K562 (cell line): ENCODE measurements around the gene SH3BP2. TPM values are rescaled to one million over a fixed set of nuclear protein-coding genes. Genes with fewer than 3 reads are reported as not detected.

Experiments
- ATAC-seq: fragments of 200-7000 bp; cut with Tn5 transposase; 3 replicates; pipeline ENCODE4 v1.9.1; 2020; ENCODE audit warnings: moderate library complexity
- BruUV-seq: library from RNA; stranded (reverse); fragments of 400-500 nt; replicated peaks from 2 replicates; lab custom pipeline; 2021; lab: Mats Ljungman, UMichigan
- CTCF ChIA-PET: fragments of 300-600 bp; formaldehyde crosslinking; extraction: SDS; loops from one replicate; lab custom pipeline; 2021; ENCODE audit warnings: low intra/inter-chr PET ratio; lab: Yijun Ruan, JAX
- POLR2A ChIA-PET: fragments of 300-600, 350-650 bp; sonication (Branson Sonifier 250); formaldehyde crosslinking; extraction: SDS; loops from one replicate; lab custom pipeline; 2021; ENCODE audit warnings: antibody characterized with exemption, inconsistent platforms; lab: Yijun Ruan, JAX
- DNase-seq, 4 experiments: peaks; one replicate each; pipeline versions ENCODE4 v3.0.0 to v3.0.0-alpha.2; 2011 to 2018; ENCODE audit warnings: low spot score in 3 of 4, mixed read lengths in 3 of 4; ENCODE audit errors: extremely low read depth in 1 of 4
- FAIRE-seq: peaks from 2 replicates; lab custom pipeline; 2011; peaks lifted over from hg19 to GRCh38; lab: Jason Lieb, UNC
- H2AFZ ChIP-seq: 2 replicates; pipeline ENCODE4 v1.6.0; 2011; ENCODE audit warnings: low read depth, low read length, control low read depth, inconsistent platforms
- H3K27ac ChIP-seq: fragments of 200-600 bp; 3 replicates; pipeline ENCODE4 v1.8.0; 2011; ENCODE audit warnings: low read depth, mild to moderate bottlenecking, control low read depth, inconsistent platforms, low read length, moderate library complexity, mixed read lengths; ENCODE audit errors: extremely low read depth
- H3K27me3 ChIP-seq, 2 experiments: fragments of 300-600 bp in 1 of 2; 2 replicates in 1 of 2; 3 replicates in 1 of 2; pipeline versions ENCODE4 v1.6.0 to v1.8.0; 2011; ENCODE audit warnings: inconsistent platforms in 2 of 2, low read length in 2 of 2, mild to moderate bottlenecking in 1 of 2, mixed read lengths in 1 of 2, moderate library complexity in 1 of 2; ENCODE audit not compliant: control insufficient read depth in 2 of 2, insufficient read depth in 2 of 2
- H3K36me3 ChIP-seq: fragments of 300-600 bp; 3 replicates; pipeline ENCODE4 v1.8.0; 2011; ENCODE audit warnings: mild to moderate bottlenecking, low read length, inconsistent platforms; ENCODE audit not compliant: control insufficient read depth, insufficient read depth
- H3K4me1 ChIP-seq, 2 experiments: fragments of 200-600 bp in 1 of 2; replicated peaks in 1 of 2; 2 replicates in 1 of 2; 3 replicates in 1 of 2; pipeline versions ENCODE4 v1.5.1 to v1.8.0; 2011; ENCODE audit warnings: inconsistent platforms in 2 of 2, low read length in 2 of 2, mild to moderate bottlenecking in 1 of 2, mixed read lengths in 1 of 2, moderate library complexity in 1 of 2; ENCODE audit not compliant: control insufficient read depth in 2 of 2, insufficient read depth in 2 of 2
- H3K4me2 ChIP-seq: 2 replicates; pipeline ENCODE4 v1.6.1; 2011; ENCODE audit warnings: low read length, control low read depth, inconsistent platforms, mixed read lengths; ENCODE audit not compliant: insufficient read depth
- H3K4me3 ChIP-seq: fragments of 200-600 bp; sonication (generic), shearing (Covaris generic); 2 replicates; pipeline ENCODE4 v1.5.1; 2016; ENCODE audit warnings: control low read depth, inconsistent platforms
- H3K79me2 ChIP-seq: fragments of 200-600 bp; 3 replicates; pipeline ENCODE4 v1.8.0; 2011; ENCODE audit warnings: low read length, inconsistent platforms; ENCODE audit not compliant: control insufficient read depth, insufficient read depth
- H3K9ac ChIP-seq, 2 experiments: 2 replicates each; pipeline versions ENCODE4 v1.6.0 to v1.6.1; 2011; ENCODE audit warnings: low read depth in 2 of 2, low read length in 2 of 2, control low read depth in 1 of 2, inconsistent platforms in 1 of 2, mild to moderate bottlenecking in 1 of 2, mixed read lengths in 1 of 2; ENCODE audit not compliant: insufficient read depth in 1 of 2
- H3K9me1 ChIP-seq: one replicate; pipeline ENCODE4 v1.6.0; 2011; ENCODE audit warnings: inconsistent platforms, mild to moderate bottlenecking, low read length, moderate library complexity; ENCODE audit not compliant: control insufficient read depth, insufficient read depth
- H3K9me3 ChIP-seq: replicated peaks from 2 replicates; pipeline ENCODE4 v1.5.1; 2011; ENCODE audit warnings: low read depth, low read length, inconsistent platforms; ENCODE audit not compliant: control insufficient read depth, insufficient read depth
- H4K20me1 ChIP-seq: replicated peaks from 2 replicates; pipeline ENCODE4 v1.6.1; 2011; ENCODE audit warnings: low read length, inconsistent platforms, mixed read lengths; ENCODE audit not compliant: control insufficient read depth, insufficient read depth
- BCOR ChIP-seq: fragments of 450-650 bp; IDR thresholded peaks from 2 replicates; pipeline ENCODE4 v1.6.1; 2016
- CHD2 ChIP-seq: IDR thresholded peaks from 2 replicates; pipeline ENCODE4 v1.6.1; 2011; ENCODE audit warnings: low read depth, low read length
- CSDE1 ChIP-seq, 2 experiments: fragments of 450-650 bp; IDR thresholded peaks; 2 replicates each; pipeline ENCODE4 v1.6.1; 2016; ENCODE audit warnings: mild to moderate bottlenecking in 1 of 2
- CTCF ChIP-seq, 3 experiments: IDR thresholded peaks in 2 of 3; conservative IDR thresholded peaks in 1 of 3; 2 replicates each; pipeline ENCODE4 v1.5.1; 2011 to 2012; ENCODE audit warnings: low read length in 3 of 3, mild to moderate bottlenecking in 3 of 3, control low read depth in 2 of 3, improper control_type of control experiment in 1 of 3, inconsistent platforms in 1 of 3, low read depth in 1 of 3, mixed read lengths in 1 of 3, moderate library complexity in 1 of 3; ENCODE audit not compliant: insufficient read depth in 2 of 3
- FOXJ2 ChIP-seq: fragments of 200-800 bp; sonication (Bioruptor generic); IDR thresholded peaks from 2 replicates; pipeline ENCODE4 v1.6.1; 2016; ENCODE audit warnings: missing genetic modification characterization, missing compliant biosample characterization
- NFE2L1 ChIP-seq: fragments of 450-650 bp; IDR thresholded peaks from 2 replicates; pipeline ENCODE4 v1.6.1; 2016; ENCODE audit warnings: missing genetic modification characterization, low read depth, mild to moderate bottlenecking, missing compliant biosample characterization, moderate library complexity, borderline replicate concordance
- NFYB ChIP-seq: IDR thresholded peaks from 2 replicates; pipeline ENCODE4 v1.6.1; 2011; ENCODE audit warnings: mild to moderate bottlenecking, moderate library complexity; ENCODE audit not compliant: insufficient read length; ENCODE audit errors: extremely low read depth
- POLR2B ChIP-seq: fragments of 450-650 bp; IDR thresholded peaks from 2 replicates; pipeline ENCODE4 v1.6.1; 2018; ENCODE audit warnings: low read depth; ENCODE audit not compliant: partially characterized antibody
- SIN3B ChIP-seq: fragments of 450-650 bp; IDR thresholded peaks from 2 replicates; pipeline ENCODE4 v1.6.1; 2017; ENCODE audit warnings: low read depth, mild to moderate bottlenecking, moderate library complexity
- WGBS: fragments of 100-300 bp; shearing (Covaris generic); methylation state at CpG from one replicate; pipeline ENCODE4 v1.1.6; 2016; ENCODE audit warnings: low coverage, mixed read lengths; ENCODE audit not compliant: insufficient coverage; ENCODE audit errors: missing lambda C conversion rate; 5-methylcytosine and 5-hydroxymethylcytosine counted together
- in situ Hi-C: fragments of 300-500 bp; cut with MboI; formaldehyde crosslinking; loops from 4 replicates; pipeline ENCODE4 v1.15.0; 2018; ENCODE audit warnings: inconsistent platforms, mixed read lengths
- intact Hi-C: fragments of 100-400 bp; cut with micrococcal nuclease; formaldehyde crosslinking; loops from 2 replicates; pipeline ENCODE4 v1.14.2; 2022
- polyA plus RNA-seq, 8 experiments: library from polyadenylated mRNA; depleted of rRNA in 4 of 8; stranded (reverse) in 5 of 8; unstranded in 3 of 8; fragments of >200 nt; fragmentation: Nextera tagmentation in 2 of 8; fragmentation: Illumina TruSeq in 1 of 8; extraction: Ambion mirVana in 2 of 8; extraction: Trizol in 1 of 8; gene quantifications; 2 replicates each; pipeline versions ENCODE4 v1.2.1 to v1.2.3, GENCODE V29; 2011 to 2014; ENCODE audit warnings: inconsistent platforms in 1 of 8, missing spikeins in 1 of 8
- total RNA-seq, 7 experiments: library from RNA; depleted of rRNA in 6 of 7; stranded (reverse); fragments of >200 nt in 6 of 7; fragmentation: Illumina TruSeq in 2 of 7; extraction: Trizol in 2 of 7; gene quantifications; 2 replicates each; pipeline versions ENCODE4 v1.2.1 to v1.2.3, GENCODE V29; 2011 to 2021; ENCODE audit warnings: low replicate concordance in 1 of 7

SH3BP2 gene
- total and polyA plus RNA-seq, 9 of the 15 experiments (the other 6 are each of a cell fraction or from before 2014, with no cell fraction given), result 0.34 to 16.0 (median 5.1) TPM

GRCh38 chr4:2789351-2789750 lies 3.5 kb upstream of the SH3BP2 start:
- H3K4me3 ChIP-seq, result no peak overlapping the region
- CTCF ChIA-PET, result no interaction called here
- WGBS, result 73% methylated on average over 5 of the region's 5 CpGs
- BruUV-seq, result no TSS peak
- no peak overlapping the region for H3K9ac ChIP-seq
- no peaks in the 10 kb centered on the region for H3K36me3 ChIP-seq
- FAIRE-seq (no peak), ATAC-seq (no peak), DNase-seq (no peak)
- H2AFZ ChIP-seq, result no peak overlapping the region
- no peaks in the 10 kb centered on the region for H3K9me3 ChIP-seq
- no peaks in the 10 kb centered on the region for H3K9me1 ChIP-seq
- H3K27me3 ChIP-seq, result peaks cover 0 to 1% of the 10 kb centered on the region in 2 experiments; a peak in 2 of 5 replicates
- peaks cover 7 to 74% of the 10 kb centered on the region in 2 experiments for H3K4me1 ChIP-seq
- TF ChIP-seq BCOR (0 out of 2 replicates have a peak, but pooled peaks have one; percentile 21), FOXJ2 (tag) (no peak)
- no peak overlapping the region for H3K27ac ChIP-seq
- H4K20me1 ChIP-seq, result no peaks in the 10 kb centered on the region; the same call in 1 of the 2 replicates
- H3K79me2 ChIP-seq, result no peaks in the 10 kb centered on the region; the same call in 2 of the 3 replicates
- POLR2A ChIA-PET, result no interaction called here
- H3K4me2 ChIP-seq, result no peak overlapping the region
- intact Hi-C loops, result no loop called here
- in situ Hi-C loops, result no loop called here

GRCh38 chr4:2789793-2790582 lies 2.9 kb upstream of the SH3BP2 start:
- no peak for TF ChIP-seq SIN3B
- TF ChIP-seq NFYB, result no peak
- TF ChIP-seq POLR2B, result no peak
- 0 out of 6 replicates have a peak, but pooled peaks of 1 of the 3 experiments have one; percentile 6 for TF ChIP-seq CTCF (IDR thresholded peaks at IDR 0.05 in 2 of 3, conservative IDR thresholded peaks at IDR 0.05 in 1 of 3; ENCODE audit: insufficient read depth in 2 of 3, low read depth in 1 of 3, low read length in 3 of 3)
- no peak for TF ChIP-seq CHD2
- no peak for TF ChIP-seq CSDE1 (IDR thresholded peaks at IDR 0.05)
- no peak for TF ChIP-seq NFE2L1
- Histone ChIP-seq H4K20me1 (no peaks in the 10 kb centered on the region; the same call in 1 of the 2 replicates), H3K27me3 (no peaks in the 10 kb centered on the region), H2AFZ (no peak overlapping the region), H3K36me3 (no peaks in the 10 kb centered on the region), H3K79me2 (no peaks in the 10 kb centered on the region; the same call in 2 of the 3 replicates), H3K4me3 (no peak overlapping the region), H3K9ac (peak overlapping the region in 1 of 2 experiments; percentile 66; a peak in 2 of 4 replicates), H3K9me1 (no peaks in the 10 kb centered on the region), H3K27ac (no peak overlapping the region), H3K9me3 (no peaks in the 10 kb centered on the region), H3K4me1 (peaks cover 13 to 80% of the 10 kb centered on the region in 2 experiments), H3K4me2 (no peak overlapping the region)
- DNase-seq, result no peak
- 50% methylated on average over 21 of the region's 24 CpGs for WGBS
- FAIRE-seq, result no peak
- in situ Hi-C loops (no loop called here), intact Hi-C loops (loop anchor here (5.0 kb wide), 2 partner anchors 52 to 77 kb away; partner anchors contain the start of gene ADD1)
- ChIA-PET POLR2A (interaction anchor here (0.7 kb wide), 2 partner anchors 13 to 311 kb away, joined by 3 read pairs; no protein-coding TSS in a partner anchor), CTCF (no interaction called here)
- BruUV-seq, result no TSS peak
- no peak for ATAC-seq
